Esophagus (tissue), 2 donors: Measurements from ENCODE around the gene DENND2A. TPM values are rescaled to one million over a fixed set of nuclear protein-coding genes. Genes with fewer than 3 reads are reported as not detected.

Experiments
- polyA plus RNA-seq, 2 donors: library from polyadenylated mRNA; stranded (reverse); fragments of 200-250 nt; gene quantifications; one replicate each; pipeline ENCODE4 v1.2.3, GENCODE V29; 2013
- donor health status: healthy with polysubstance abuse.
- donor health status: Bipolar disorder and iron deficiency.

DENND2A gene
- polyA plus RNA-seq, 2 donors = 1.2 to 1.5 TPM

Other genes with a start within 250 kb of the DENND2A start
- gene SLC37A3, start 242.3 kb downstream of the DENND2A start, polyA plus RNA-seq = 10 to 100 TPM; 11.7 to 13.4 TPM
- gene RAB19, start 236.8 kb downstream of the DENND2A start, polyA plus RNA-seq = under 1 TPM in 1 of 2 donors, not detected in 1; 0.15 TPM
- gene MKRN1, start 161.3 kb downstream of the DENND2A start, polyA plus RNA-seq = 10 to 100 TPM; 35.5 to 38.1 TPM
- gene ADCK2, start 32.1 kb upstream of the DENND2A start, polyA plus RNA-seq = 10 to 100 TPM in 1 of 2 donors, 1 to 10 TPM in 1; 9.2 to 14.8 TPM
- gene NDUFB2, start 55.9 kb upstream of the DENND2A start, polyA plus RNA-seq = 100 to 1,000 TPM; 152 to 292 TPM